NOMO-1 (cell line): ENCODE measurements around the gene DRGX.

ENCODE experiments used
- DNase-seq, 2 experiments: peaks; one replicate each; lab custom pipeline; 2025; ENCODE audit not compliant: unreplicated experiment in 2 of 2; lab: John Stamatoyannopoulos, UW

DRGX gene

GRCh38 chr10:49408519-49409306, 12.8 kb upstream of the DRGX start:
- no peak for DNase-seq

DNA sequence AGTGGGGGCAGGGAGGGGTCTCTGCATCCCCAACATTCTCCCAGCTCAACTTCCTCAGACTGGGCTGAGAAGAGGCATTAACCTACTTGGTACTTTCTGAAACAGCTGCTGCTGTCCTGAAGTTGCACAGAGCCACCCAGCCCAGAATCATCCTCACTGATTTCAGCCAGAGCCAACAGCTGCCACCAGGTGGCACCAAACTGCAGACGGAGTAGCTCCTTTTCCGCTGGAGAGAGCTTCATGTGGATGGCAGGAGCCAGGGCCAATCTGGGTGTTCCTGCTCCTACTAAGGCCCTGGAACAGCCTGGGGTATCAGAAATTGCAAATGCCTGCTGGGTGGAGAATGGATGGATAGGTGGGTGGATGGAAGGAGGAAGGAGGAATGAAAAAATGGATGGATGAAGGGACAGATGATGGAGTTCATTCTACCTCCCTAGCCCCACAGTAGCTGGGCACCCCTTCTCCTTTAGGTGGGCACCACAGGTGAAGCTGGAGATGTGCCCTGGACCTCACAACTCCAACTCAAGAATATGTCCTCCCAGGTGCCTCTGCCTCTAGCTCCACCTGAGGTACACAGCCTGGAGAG, 11.8 kb upstream of the DRGX start:
- peak in 1 of 2 experiments; percentile 32 for DNase-seq

DNA sequence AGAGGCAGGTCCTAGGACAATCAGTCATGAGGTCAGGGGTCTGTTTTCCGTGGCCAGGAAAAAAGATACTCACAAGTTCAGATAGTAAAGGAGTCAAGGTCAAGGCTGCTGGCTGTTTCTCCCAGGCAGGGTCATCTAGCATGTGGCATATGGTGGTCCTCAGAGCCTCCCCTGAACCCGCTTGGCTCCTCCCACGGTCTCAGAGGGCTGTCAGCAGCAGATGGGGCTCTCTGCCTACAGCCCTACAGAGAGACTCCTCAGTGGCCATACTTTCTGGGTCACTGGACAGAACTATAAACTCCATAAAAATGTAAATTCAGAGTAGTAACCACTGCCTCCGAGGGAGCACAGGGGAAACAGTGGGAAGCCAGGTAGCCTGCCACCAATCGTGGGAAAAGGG, 11.3 kb upstream of the DRGX start:
- no peak for DNase-seq

DNA sequence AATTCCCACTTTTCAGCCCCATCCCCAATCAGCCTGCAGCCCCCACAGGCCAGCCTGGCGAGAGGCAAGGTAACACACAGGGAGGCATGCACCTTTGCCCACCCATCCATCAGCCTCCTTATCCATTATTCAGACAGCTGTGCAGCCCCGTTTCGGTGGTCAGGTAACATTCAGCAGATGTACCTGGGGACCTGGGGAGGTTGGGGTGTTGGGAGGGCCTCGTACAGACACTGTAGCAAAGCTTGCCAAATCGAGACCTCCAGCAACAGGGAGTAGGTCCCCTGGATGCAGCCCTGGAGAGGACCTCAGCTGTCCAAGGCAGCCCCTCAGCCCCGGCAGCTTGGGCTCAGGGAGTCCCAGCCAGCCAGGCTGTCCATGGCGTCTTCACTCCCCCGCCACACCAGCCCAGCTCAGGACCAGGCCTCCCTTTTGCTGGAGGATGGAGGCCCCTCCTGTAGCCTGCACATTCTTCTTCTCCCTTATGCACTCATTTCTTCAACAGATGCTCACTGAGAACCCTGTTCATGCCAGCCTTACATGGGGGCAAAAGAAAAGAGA, 8.5 kb upstream of the DRGX start:
- DNase-seq: no peak

GRCh38 chr10:49403363-49403762, 7.5 kb upstream of the DRGX start:
- DNase-seq: no peak

- no peak for DNase-seq
These were observed 4.5 kb upstream of the DRGX start for GRCh38 chr10:49400365-49400764.

- DNase-seq: no peak
These were observed 3.1 kb upstream of the DRGX start for GRCh38 chr10:49398986-49399385.

DNA sequence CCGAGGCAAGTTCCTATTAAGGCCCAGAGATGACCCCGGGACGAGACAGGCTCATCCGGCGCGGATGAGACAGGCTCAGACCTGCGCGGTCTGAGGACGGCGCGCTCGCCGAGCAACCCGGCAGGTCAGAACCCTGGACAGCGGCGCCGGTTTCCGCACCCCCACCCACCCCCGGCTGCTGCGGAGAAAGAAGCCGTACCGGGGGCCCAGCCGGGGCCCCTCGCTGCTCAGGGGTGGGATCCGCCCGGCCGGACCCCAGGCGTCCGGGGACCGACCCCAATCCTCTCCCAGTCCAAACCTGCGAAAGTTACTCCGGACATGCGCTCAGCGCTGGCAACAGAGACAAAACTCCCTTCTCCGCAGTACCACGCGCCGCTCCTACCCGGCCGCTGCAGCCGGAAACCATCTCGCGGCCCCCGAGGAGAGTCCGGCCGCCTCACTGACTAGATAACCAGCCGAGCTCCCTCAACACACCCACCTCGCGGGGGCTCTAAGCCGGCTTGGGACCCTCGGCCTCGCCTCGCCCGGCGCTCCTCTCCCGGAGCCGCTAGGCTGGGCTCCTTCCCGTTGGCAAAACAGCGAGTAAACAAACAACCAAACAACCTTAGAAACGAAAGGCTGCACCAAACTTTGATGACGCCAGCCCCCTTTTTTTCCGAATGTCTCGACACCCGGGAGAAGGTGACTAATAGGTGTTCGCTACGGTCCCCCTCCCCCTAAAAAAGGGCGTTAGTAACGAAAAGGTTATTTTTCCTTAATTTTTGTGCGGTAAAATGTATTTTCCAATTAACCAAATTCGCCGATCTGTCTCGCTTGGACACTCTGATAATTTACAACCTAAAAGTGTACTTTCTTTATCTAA, 2.3 kb upstream of the DRGX start:
- DNase-seq: peak in 1 of 2 experiments; percentile 20

GRCh38 chr10:49397036-49397999, 1.4 kb upstream of the DRGX start:
- DNase-seq: no peak

- DNase-seq: no peak
These were observed 744 bp upstream of the DRGX start for GRCh38 chr10:49396666-49396999.

DNA sequence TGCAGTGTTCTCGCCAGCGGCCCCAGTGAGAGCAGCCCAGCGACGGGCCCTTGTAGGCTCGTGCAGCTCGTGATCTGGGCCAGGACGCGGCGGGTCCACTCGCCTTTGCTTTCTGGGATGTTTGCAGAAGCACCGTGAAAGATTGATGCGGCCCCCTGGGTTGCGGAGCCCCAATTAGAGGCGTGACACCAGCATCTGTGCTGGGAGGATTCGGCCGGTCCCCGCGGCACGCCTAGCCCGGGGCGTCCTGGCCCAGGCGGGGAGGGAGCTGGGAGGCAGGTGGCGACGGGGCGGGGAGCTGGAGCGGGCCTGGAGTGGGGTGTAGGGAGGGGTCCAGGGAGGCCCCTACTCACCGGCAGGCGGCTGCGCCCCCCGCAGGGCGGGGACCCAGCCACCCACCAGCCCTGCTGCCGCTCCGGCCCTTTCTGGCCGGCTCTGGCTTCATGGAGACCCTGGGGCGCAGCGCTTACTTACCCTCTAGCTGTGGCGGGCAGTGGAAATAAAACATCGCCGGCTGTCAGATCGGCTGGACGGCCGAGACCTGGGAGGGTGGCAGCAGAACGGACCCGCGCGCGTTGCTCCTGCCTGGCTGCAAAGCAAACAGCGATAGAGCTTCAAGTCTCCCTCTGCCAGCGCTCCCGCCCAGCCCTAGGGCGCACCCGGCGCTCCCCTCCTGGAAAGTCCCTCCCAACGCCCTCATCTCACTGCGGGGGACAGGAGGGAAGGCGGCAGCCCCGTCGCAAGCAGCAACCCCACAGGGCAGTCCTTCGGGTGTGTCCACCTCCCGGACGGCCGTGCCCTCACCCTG, 752 bp downstream of the DRGX start:
- DNase-seq: no peak

GRCh38 chr10:49393757-49394156, 2.1 kb downstream of the DRGX start:
- DNase-seq: no peak

DNA sequence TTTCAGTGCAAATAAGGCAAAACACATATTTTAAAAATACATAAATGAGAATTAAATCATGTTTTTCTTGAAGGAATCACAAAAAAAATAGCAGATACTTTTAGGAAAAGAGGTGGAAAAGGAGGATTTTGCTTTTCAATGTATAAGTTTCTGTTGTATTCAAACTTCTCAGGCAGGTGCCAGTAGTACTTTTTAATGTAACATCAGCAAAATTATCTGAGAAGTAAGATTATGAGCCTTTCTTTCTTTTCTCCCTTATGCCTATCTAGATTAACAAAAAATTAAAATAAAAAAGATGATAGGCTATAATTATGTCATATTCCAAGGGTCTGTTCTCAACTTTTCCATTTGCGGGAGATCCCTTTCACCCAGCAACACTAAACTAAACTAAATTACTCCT, 2.6 kb downstream of the DRGX start:
- no peak for DNase-seq

- no peak for DNase-seq
These were observed 6.4 kb downstream of the DRGX start for GRCh38 chr10:49389361-49389933.

- no peak for DNase-seq
These were observed 7.7 kb downstream of the DRGX start for GRCh38 chr10:49388161-49388560.

GRCh38 chr10:49387071-49387470, 8.8 kb downstream of the DRGX start:
- DNase-seq: no peak

DNA sequence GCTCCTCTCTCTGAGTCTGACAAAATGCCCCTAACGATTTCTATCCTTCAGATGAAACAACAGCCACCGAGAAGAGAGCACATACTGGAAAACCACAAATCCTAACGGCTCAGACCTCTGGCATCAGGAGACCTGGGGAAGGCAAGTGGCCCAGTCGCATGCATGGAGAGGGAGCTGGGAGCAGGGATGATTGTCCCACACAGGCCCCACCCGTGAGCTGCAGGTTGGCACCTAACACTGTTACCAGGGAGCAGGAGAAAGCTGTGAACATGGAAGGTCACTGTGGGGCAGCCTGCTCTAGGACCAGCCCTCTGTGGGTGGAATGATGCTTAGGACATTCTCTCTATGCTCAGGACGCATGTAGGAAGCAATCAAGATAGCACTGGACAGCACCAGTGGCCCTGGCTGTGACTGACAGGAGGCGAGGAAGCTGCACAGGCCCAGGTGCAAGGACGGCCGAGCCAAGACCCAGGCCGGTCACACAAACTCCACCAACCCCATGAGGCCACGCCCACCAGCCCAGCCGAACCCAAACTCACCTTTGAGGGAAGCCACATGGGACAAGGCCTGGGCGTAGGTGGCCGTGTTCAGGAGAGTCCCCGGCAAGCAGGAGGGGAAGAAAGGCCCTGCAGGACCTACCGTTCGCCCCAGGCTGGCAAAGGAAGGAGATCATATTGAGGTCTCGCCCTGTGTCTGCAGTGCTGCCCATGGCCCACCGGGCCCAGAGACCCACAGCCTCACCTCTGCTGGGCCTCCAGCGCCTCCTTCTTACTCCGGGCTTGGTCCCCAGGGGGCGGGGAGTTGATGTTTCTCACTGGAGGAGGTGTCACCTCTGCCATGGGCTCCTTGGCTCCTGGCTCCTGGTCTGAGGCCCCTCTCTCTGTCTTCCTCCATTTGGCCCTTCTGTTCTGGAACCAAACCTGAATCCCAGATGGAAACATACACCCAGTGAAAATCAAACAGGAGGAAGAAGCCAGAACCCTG, 9.7 kb downstream of the DRGX start:
- no peak for DNase-seq
